ENCODE results near the gene PSMA8.
"Not testable (repeated sequence)": the region's sequence is repeated elsewhere in the genome, so short reads cannot be mapped to it uniquely, and the experiment has no call there.

The PSMA8 gene

DNA sequence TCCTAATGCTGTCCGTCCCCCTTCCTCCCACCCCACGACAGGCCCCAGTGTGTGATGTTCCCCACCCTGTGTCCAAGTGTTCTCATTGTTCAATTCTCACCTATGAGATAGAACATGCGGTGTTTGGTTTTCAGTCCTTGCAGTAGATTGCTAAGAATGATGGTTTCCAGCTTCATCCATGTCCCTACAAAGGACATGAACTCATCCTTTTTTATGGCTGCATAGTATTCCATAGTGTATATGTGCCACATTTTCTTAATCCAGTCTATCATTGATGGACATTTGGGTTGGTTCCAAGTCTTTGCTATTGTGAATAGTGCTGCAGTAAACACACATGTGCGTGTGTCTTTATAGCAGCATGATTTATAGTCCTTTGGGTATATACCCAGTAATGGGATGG is 105.0 kb downstream of the PSMA8 start:
- not testable (repeated sequence) for FAIRE-seq

GRCh38 chr18:26242392-26242791 is 108.7 kb downstream of the PSMA8 start:
- FAIRE-seq = not testable (repeated sequence)
